HL-60 (cell line): ENCODE data around the gene ADH1B.

Experiments
- DNase-seq, 2 experiments: peaks; one replicate each; pipeline ENCODE4 v3.0.0-alpha.2; 2010 to 2020; ENCODE audit warnings: low read depth in 1 of 2, low spot score in 1 of 2
- H3K27ac ChIP-seq: fragments of 250-450 bp; sonication (Bioruptor Pico); replicated peaks from 2 replicates; pipeline ENCODE4 v1.5.1; 2020; ENCODE audit warnings: mild to moderate bottlenecking, moderate library complexity
- H3K27me3 ChIP-seq: fragments of 250-450 bp; sonication (Bioruptor Pico); 2 replicates; pipeline ENCODE4 v1.5.1; 2021; ENCODE audit warnings: mild to moderate bottlenecking, moderate library complexity; ENCODE audit not compliant: insufficient read depth, poor library complexity, severe bottlenecking
- H3K4me3 ChIP-seq: replicated peaks from 2 replicates; pipeline ENCODE4 v1.5.1; 2011; ENCODE audit warnings: mild to moderate bottlenecking, control low read depth, low read length; ENCODE audit not compliant: insufficient read depth
- GABPA ChIP-seq: IDR thresholded peaks from 2 replicates; pipeline ENCODE4 v1.6.1; 2012; ENCODE audit warnings: low read depth
- POLR2AphosphoS5 ChIP-seq: IDR thresholded peaks from 2 replicates; pipeline ENCODE4 v1.6.1; 2012; ENCODE audit warnings: low read depth
- SPI1 ChIP-seq: IDR thresholded peaks from 2 replicates; pipeline ENCODE4 v1.6.1; 2012; ENCODE audit warnings: low read depth, mild to moderate bottlenecking, borderline replicate concordance
- TF ChIP-seq, protein P1 (sequence below): IDR thresholded peaks from one replicate; pipeline ENCODE4 v1.5.1; 2011; ENCODE audit warnings: low read length, control low read depth, inconsistent platforms; ENCODE audit not compliant: insufficient read depth
- TF ChIP-seq, protein P2 (sequence below): IDR thresholded peaks from 2 replicates; pipeline ENCODE4 v1.6.1; 2012; ENCODE audit warnings: low read depth; ENCODE audit not compliant: insufficient replicate concordance

ADH1B gene

DNA sequence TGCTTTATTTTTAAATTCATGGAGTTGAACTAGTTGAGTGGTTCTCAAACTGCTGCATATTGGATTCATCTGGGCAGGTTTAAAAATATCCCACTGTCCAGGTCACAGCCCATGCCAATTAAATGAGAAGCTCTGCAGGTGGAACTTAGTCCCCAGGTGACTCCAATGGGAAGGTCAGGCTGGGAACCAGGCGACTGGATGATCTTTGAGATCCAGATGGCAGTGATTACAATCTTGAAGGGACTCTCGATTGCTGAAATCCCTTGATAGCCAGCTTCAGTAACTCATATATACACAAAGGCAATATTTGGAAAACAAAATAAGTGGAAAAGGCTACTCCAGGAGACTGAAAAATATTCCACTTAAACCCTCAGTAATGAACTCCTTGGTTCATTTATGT lies 38.5 kb downstream of the ADH1B start:
- H3K4me3 ChIP-seq: no peak overlapping the region

DNA sequence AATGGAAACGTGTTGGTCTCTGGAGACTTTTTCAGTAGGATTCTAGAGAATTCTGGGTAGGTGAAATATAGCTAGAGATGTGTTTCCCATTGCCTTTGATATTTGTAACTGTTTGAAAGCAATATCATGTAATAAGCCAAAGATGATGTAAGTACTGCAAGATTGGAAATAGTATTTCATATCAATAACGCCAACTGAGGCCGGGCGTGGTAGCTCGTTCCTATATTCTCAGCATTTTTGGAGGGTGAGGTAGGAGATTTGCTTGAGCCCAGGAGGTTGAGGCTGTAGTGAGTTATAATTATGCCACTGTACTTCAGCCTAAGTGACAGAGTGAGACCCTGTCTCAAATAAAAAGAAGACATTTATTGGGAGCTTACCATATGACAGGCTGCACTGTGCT lies 39.9 kb downstream of the ADH1B start:
- TF ChIP-seq, protein P1, sequence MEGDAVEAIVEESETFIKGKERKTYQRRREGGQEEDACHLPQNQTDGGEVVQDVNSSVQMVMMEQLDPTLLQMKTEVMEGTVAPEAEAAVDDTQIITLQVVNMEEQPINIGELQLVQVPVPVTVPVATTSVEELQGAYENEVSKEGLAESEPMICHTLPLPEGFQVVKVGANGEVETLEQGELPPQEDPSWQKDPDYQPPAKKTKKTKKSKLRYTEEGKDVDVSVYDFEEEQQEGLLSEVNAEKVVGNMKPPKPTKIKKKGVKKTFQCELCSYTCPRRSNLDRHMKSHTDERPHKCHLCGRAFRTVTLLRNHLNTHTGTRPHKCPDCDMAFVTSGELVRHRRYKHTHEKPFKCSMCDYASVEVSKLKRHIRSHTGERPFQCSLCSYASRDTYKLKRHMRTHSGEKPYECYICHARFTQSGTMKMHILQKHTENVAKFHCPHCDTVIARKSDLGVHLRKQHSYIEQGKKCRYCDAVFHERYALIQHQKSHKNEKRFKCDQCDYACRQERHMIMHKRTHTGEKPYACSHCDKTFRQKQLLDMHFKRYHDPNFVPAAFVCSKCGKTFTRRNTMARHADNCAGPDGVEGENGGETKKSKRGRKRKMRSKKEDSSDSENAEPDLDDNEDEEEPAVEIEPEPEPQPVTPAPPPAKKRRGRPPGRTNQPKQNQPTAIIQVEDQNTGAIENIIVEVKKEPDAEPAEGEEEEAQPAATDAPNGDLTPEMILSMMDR: no peak
- TF ChIP-seq POLR2AphosphoS5 (no peak), GABPA (no peak), SPI1 (no peak)
- TF ChIP-seq, protein P2, sequence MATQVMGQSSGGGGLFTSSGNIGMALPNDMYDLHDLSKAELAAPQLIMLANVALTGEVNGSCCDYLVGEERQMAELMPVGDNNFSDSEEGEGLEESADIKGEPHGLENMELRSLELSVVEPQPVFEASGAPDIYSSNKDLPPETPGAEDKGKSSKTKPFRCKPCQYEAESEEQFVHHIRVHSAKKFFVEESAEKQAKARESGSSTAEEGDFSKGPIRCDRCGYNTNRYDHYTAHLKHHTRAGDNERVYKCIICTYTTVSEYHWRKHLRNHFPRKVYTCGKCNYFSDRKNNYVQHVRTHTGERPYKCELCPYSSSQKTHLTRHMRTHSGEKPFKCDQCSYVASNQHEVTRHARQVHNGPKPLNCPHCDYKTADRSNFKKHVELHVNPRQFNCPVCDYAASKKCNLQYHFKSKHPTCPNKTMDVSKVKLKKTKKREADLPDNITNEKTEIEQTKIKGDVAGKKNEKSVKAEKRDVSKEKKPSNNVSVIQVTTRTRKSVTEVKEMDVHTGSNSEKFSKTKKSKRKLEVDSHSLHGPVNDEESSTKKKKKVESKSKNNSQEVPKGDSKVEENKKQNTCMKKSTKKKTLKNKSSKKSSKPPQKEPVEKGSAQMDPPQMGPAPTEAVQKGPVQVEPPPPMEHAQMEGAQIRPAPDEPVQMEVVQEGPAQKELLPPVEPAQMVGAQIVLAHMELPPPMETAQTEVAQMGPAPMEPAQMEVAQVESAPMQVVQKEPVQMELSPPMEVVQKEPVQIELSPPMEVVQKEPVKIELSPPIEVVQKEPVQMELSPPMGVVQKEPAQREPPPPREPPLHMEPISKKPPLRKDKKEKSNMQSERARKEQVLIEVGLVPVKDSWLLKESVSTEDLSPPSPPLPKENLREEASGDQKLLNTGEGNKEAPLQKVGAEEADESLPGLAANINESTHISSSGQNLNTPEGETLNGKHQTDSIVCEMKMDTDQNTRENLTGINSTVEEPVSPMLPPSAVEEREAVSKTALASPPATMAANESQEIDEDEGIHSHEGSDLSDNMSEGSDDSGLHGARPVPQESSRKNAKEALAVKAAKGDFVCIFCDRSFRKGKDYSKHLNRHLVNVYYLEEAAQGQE: no peak
- DNase-seq: no peak

More for the DNA sequence above, 38.5 kb downstream of the ADH1B start:
- H3K27ac ChIP-seq: no peak overlapping the region
- TF ChIP-seq POLR2AphosphoS5 (no peak), SPI1 (no peak), GABPA (no peak)
- TF ChIP-seq, protein P1: no peak
- TF ChIP-seq, protein P2: no peak
- H3K27me3 ChIP-seq: no peaks in the 10 kb centered on the region
- DNase-seq: no peak

DNA sequence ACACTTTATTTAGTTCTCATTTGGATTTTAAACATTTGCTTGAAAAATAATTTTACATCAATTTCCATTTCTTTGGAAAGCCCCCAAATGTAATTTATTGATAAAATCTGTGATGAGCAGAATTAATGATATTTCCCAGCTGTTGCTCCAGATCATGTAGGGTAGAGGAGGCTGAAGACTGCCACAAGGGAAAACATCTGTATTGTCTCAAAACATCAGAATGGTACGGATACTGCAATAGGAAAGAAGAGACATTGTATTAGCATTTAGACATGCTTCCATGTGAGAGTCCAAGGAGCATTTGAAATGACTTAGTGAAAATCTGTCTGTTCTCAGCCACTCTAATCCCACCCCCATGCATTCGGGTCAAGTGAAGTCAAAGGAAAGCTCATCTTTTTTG lies 44.8 kb downstream of the ADH1B start:
- no peak for DNase-seq
- Histone ChIP-seq H3K4me3 (no peak overlapping the region), H3K27ac (no peak overlapping the region), H3K27me3 (no peaks in the 10 kb centered on the region)
- TF ChIP-seq GABPA (no peak), SPI1 (no peak), POLR2AphosphoS5 (no peak)
- TF ChIP-seq, protein P1: no peak
- TF ChIP-seq, protein P2: no peak

More for the DNA sequence above, 39.9 kb downstream of the ADH1B start:
- Histone ChIP-seq H3K4me3 (no peak overlapping the region), H3K27ac (no peak overlapping the region), H3K27me3 (no peaks in the 10 kb centered on the region)
